ENCODE data around the gene DPP6.
"Not testable (repeated sequence)": the region's sequence is repeated elsewhere in the genome, so short reads cannot be mapped to it uniquely, and the experiment has no call there.

The DPP6 gene

GRCh38 chr7:154916856-154917807, 864.9 kb downstream of the DPP6 start:
- no peak for TF ChIP-seq CTCF (IDR thresholded peaks at IDR 0.05; ENCODE audit: control insufficient read depth, extremely low read depth, insufficient read depth)

GRCh38 chr7:154917808-154918160, 865.6 kb downstream of the DPP6 start:
- DNase-seq (ENCODE audit: low read depth): no peak
- no peak overlapping the region for H3K4me3 ChIP-seq (ENCODE audit: low read depth, low read length)
- TF ChIP-seq CTCF (IDR thresholded peaks at IDR 0.05; ENCODE audit: control insufficient read depth, extremely low read depth, insufficient read depth): no peak

More at GRCh38 chr7:154916856-154917807, 864.9 kb downstream of the DPP6 start:
- no peak overlapping the region for H3K4me3 ChIP-seq (ENCODE audit: low read depth, low read length)
- DNase-seq (ENCODE audit: low read depth): no peak

- H3K4me3 ChIP-seq (ENCODE audit: low read depth, low read length): no peak overlapping the region
- DNase-seq (ENCODE audit: low read depth): no peak
- no peak for TF ChIP-seq CTCF (IDR thresholded peaks at IDR 0.05; ENCODE audit: control insufficient read depth, extremely low read depth, insufficient read depth)
Measured at GRCh38 chr7:154918266-154918665, 866.1 kb downstream of the DPP6 start.

- DNase-seq (ENCODE audit: low read depth): no peak
- TF ChIP-seq CTCF (IDR thresholded peaks at IDR 0.05; ENCODE audit: control insufficient read depth, extremely low read depth, insufficient read depth): no peak
- no peak overlapping the region for H3K4me3 ChIP-seq (ENCODE audit: low read depth, low read length)
Measured at GRCh38 chr7:154918741-154919140, 866.5 kb downstream of the DPP6 start.

- no peak overlapping the region for H3K4me3 ChIP-seq (ENCODE audit: low read depth, low read length)
- DNase-seq (ENCODE audit: low read depth): no peak
- TF ChIP-seq CTCF (IDR thresholded peaks at IDR 0.05; ENCODE audit: control insufficient read depth, extremely low read depth, insufficient read depth): no peak
Measured at GRCh38 chr7:154919344-154920225, 867.4 kb downstream of the DPP6 start.

GRCh38 chr7:154922472-154922871, 870.3 kb downstream of the DPP6 start:
- DNase-seq (ENCODE audit: low read depth); H3K4me3 ChIP-seq (ENCODE audit: low read depth, low read length): not testable (repeated sequence)

GRCh38 chr7:154927624-154928125, 875.5 kb downstream of the DPP6 start:
- H3K4me3 ChIP-seq (ENCODE audit: low read depth, low read length): peak overlapping the region; percentile 69
- peak; percentile 81 for TF ChIP-seq CTCF (IDR thresholded peaks at IDR 0.05; ENCODE audit: control insufficient read depth, extremely low read depth, insufficient read depth)
- peak; percentile 73 for DNase-seq (ENCODE audit: low read depth)

Data from LNCaP clone FGC (cell line).